Subcutaneous adipose tissue (tissue), 4 donors: Measurements from ENCODE around the gene PSME4. TPM values are rescaled to one million over a fixed set of nuclear protein-coding genes. Genes with fewer than 3 reads are reported as not detected.

ENCODE experiments used
- CTCF ChIP-seq: fragments of 450-650 bp; IDR thresholded peaks from one replicate; pipeline ENCODE4 v1.5.1; 2016; ENCODE audit warnings: low read depth, mild to moderate bottlenecking, control low read depth, antibody characterized with exemption, moderate library complexity
- small RNA-seq: library from RNA; depleted of rRNA; stranded (forward); fragments of <200 nt; gene quantifications from one replicate; pipeline ENCODE3, GENCODE V24; 2016
- total RNA-seq, 4 donors: library from RNA; depleted of rRNA; stranded (reverse); fragments of >200 nt; gene quantifications; one replicate each; pipeline ENCODE4 v1.1.0, GENCODE V29; 2016

Gene PSME4
- total RNA-seq, 4 donors from 2014 or later = 39.6 to 91.1 (median 68.1) TPM

DNA sequence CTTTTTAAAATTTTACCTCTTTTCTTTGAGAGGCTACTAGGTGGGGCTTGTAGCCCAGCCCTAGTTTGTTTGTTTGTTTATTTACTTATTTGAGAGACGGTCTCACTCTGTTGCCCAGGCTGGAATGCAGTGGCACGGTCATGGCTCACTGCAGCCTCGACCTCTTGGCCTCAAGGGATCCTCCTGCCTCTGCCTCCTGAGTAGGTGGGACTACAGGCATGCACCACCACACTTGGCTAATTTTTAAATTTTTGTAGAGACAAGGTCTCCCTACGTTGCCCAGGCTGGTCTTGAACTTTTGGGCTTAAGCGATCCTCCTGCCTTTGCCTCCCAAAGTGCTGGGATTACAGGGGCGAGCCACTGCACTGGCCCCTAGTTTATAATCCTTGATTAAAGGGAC lies 149.0 kb downstream of the PSME4 start:
- no peak for TF ChIP-seq CTCF

DNA sequence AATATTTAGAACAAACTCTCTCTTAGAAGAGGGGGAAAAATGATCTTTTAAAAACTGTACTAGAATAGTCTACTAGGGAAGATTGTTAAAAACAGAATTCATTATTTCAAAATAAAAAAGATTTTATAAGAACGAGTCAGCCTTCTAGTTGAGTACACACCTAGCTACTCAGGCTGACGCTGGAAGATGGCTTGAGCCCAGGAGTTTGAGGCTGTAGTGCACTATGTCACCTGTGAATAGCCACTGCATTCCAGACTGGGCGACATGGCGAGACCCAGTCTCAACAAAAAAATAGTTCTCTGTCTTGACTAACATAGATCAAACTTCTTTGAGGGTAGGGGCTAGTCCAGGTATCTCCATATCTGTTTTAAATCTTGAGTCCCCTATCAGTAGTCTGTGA lies 150.1 kb downstream of the PSME4 start:
- no peak for TF ChIP-seq CTCF

- TF ChIP-seq CTCF = no peak
Measured at GRCh38 chr2:53820048-53820447, 150.7 kb downstream of the PSME4 start.

DNA sequence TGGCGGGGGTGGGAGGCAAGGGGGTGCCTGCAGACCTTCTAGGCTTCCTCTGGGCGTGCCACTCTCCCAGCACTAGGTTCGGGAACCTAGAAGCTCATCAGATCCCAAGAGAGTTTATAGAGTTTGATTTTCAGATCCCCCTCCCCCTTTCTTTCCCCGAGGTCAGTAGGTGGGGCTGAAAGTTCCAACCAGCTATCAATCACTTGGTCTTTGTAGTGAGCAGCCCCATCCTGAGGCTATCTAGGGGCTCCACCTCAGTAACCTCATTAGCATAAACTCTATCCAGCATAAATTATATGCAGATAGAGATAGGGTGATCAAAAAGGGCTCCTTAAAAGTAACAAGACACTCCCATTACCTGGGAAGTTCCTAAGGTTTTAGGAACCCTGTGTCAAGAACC lies 151.2 kb downstream of the PSME4 start:
- TF ChIP-seq CTCF = no peak

- TF ChIP-seq CTCF = no peak
Measured at GRCh38 chr2:53818854-53819435, 151.8 kb downstream of the PSME4 start.

Small RNA genes within 50 kb of the gene (small RNA-seq; reads per million reads assigned to genes)
- gene MIR3682 = not detected

Other genes with a start within 250 kb of the PSME4 start
- gene CHAC2, start 203.2 kb downstream of the PSME4 start, total RNA-seq = 10 to 100 TPM in 1 of 4 donors, 1 to 10 TPM in 3; 4.0 to 15.0 (median 5.1) TPM
- gene ASB3, start 184.0 kb downstream of the PSME4 start, total RNA-seq = 10 to 100 TPM; 15.6 to 25.8 (median 21.1) TPM
- gene ERLEC1, start 183.9 kb downstream of the PSME4 start, total RNA-seq = 10 to 100 TPM; 39.1 to 55.5 (median 46.2) TPM
- 1 to 10 TPM; 2.3 to 2.6 (median 2.5) TPM for gene GPR75, start 111.0 kb downstream of the PSME4 start, total RNA-seq
- gene ACYP2, start 144.6 kb upstream of the PSME4 start, total RNA-seq = 10 to 100 TPM; 22.4 to 40.4 (median 28.4) TPM